HG02885 (cell line): Measurements from ENCODE around the gene FOSL2.

Experiments used
- ATAC-seq: cut with Tn5 transposase; IDR thresholded peaks from one replicate; pipeline ENCODE4 v1.9.1; 2021; ENCODE audit warnings: mild to moderate bottlenecking; ENCODE audit not compliant: unreplicated experiment, poor library complexity

The FOSL2 gene

GRCh38 chr2:28407976-28408690 is 15.5 kb downstream of the FOSL2 start:
- ATAC-seq, result no peak

GRCh38 chr2:28408764-28409599 is 16.3 kb downstream of the FOSL2 start:
- ATAC-seq, result no peak

DNA sequence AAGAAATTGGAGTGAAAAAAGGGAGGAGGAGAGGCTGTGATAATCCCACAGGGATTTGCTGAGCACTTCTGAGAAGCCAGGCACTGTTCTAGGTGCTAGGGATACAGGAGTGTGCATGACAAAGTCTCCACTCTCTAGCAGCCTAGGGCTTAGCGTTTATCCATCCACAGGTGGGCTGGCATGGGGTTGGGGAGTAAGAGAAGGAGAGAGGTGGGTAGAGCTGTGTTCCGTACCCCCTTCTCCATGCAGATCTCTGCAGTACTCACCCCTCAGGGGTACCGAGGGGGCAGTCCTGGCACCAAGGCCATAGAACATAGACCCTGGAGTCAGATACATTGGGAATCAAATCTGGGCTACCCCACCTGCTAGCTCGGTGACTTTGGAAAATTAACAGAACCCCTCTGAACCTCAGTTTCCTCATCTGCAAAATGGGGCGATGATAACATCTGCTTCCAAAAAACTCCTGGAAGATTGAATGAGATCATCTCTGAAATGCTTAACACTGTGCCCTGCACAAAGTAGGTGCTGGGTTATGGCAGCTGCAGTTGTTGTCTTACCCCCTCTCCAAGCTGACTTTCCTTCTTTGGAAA is 18.6 kb downstream of the FOSL2 start:
- no peak for ATAC-seq

- no peak for ATAC-seq
These were observed 19.4 kb downstream of the FOSL2 start for GRCh38 chr2:28411956-28412609.

- ATAC-seq, result no peak
These were observed 20.0 kb downstream of the FOSL2 start for GRCh38 chr2:28412625-28413151.

DNA sequence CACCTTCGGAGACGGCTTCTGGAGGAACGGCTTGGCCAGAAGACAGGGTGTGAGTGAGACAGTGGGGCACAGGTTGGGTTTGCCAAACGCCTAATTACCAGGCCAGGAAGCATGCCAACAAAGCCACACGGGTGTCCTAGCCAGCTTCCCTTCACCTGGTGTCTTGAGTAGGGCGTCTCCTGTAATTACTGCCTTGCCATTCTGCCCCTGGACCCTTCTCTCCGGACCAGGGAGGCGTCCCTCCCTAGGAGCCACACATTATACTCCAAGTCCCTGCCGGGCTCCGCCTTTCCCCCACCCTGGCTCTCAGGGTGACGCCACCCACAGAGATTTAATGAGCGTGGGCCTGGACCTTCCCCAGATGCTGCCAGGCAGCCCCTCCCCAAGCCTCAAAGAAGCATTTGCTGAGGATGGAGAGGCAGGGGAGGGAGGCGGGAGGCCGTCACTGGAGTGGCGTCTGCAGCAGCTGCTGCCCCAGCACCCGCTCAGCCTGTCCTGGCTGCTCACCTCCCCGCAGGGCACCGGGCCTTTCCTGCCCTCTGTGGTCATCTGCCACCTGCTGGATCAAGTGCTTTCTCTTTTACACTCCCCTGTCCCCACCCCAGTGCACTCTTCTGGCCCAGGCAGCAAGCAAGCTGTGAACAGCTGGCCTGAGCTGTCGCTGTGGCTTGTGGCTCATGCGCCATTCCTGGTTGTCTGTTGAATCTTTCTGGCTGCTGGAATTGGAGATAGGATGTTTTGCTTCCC is 20.7 kb downstream of the FOSL2 start:
- ATAC-seq, result no peak

DNA sequence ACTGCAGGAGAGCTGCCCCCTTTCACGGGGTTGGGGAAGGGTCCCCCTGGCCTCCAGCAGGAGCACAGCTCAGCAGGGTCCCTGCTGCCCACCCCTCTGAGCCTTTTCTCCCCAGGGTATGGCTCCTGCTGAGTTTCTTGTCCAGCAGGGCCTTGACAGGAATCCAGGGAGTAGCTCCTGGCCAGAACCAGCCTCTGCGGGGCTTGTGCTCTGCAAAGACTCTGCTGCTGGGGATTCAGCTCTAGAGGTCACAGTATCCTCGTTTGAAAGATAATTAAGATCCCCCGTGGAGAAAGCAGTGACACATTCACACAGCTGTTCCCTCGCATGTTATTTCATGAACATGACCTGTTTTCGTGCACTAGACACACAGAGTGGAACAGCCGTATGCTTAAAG is 21.2 kb downstream of the FOSL2 start:
- no peak for ATAC-seq

GRCh38 chr2:28414583-28414982 is 21.9 kb downstream of the FOSL2 start:
- ATAC-seq, result no peak

- no peak for ATAC-seq
These were observed 22.4 kb downstream of the FOSL2 start for GRCh38 chr2:28415010-28415409.

GRCh38 chr2:28415715-28416114 is 23.1 kb downstream of the FOSL2 start:
- ATAC-seq, result no peak

DNA sequence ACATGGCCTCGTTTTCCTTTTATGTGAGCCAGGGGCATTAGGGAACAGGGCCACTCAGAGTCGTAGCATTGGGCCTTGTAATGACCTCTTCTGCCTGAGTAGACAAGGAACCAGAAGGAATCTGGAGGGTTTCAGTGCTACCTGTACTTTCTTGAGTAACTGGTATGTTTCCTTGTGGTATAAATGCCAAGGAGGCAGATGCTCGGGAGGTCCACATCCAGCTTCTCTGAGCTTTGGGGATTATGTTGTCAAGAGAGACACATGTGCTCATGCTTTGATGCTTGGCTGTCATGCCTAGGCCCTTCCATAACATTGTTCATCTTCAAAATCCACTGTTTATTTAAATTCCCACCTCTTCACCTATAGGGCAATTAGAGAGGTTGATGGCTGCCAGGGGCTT is 26.3 kb downstream of the FOSL2 start:
- ATAC-seq, result no peak

DNA sequence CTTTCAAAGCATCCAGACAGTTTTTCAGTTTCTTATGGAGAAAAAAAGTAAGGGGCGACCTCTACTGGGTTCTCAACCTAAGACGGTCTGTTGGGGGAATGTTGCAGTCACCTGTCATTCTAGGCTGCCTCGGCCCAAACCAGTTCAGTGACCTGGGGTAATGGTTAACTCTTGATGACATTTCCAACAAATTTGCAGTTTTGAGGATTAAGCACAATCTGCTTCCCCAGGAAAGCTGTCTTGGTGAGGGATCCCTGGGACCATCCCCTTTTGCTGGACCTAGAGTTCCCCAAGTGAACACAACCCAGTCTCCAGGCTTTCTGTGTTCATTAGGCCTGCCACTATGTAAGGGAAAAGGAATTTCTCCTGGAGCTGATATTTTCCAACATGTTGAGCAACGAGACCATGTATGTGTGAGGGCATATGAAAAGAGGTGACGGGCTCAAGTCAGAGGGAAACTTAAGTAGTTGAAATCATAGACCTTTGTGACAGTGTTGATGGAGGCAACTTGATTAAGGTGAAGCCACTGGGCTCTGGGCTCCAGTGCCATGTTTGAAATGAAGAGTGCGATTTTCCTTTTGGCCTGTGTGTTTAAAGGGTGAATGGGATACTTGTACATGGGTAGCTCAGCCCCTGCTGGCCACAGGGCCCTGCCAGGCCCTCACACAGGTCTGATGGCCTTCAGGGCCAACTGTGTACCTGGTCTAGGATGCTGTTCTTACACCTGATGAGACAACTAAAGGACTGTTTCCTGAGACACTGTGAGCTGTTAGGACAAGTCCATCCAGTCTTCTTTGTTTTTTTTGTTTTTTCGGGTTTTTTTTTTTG is 27.0 kb downstream of the FOSL2 start:
- no peak for ATAC-seq

DNA sequence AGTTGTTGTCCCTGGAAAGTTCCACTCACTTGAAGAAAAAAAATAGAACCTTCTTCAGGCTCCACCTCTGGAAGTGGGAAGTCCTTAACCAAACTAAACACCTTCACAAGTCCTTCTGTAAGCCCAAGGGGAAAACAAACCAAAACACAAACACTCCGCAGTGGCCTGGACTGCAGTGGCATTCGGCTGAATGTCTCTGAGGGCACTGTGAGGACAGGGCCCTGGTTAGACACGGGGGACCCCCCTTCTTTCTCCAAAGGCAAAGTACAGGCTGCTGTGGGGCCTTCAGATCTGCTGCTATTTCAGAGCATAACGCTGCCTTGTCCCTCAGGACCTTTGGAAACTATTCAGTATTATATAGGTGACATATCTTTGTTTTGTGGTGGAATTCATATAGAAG is 28.1 kb downstream of the FOSL2 start:
- no peak for ATAC-seq

DNA sequence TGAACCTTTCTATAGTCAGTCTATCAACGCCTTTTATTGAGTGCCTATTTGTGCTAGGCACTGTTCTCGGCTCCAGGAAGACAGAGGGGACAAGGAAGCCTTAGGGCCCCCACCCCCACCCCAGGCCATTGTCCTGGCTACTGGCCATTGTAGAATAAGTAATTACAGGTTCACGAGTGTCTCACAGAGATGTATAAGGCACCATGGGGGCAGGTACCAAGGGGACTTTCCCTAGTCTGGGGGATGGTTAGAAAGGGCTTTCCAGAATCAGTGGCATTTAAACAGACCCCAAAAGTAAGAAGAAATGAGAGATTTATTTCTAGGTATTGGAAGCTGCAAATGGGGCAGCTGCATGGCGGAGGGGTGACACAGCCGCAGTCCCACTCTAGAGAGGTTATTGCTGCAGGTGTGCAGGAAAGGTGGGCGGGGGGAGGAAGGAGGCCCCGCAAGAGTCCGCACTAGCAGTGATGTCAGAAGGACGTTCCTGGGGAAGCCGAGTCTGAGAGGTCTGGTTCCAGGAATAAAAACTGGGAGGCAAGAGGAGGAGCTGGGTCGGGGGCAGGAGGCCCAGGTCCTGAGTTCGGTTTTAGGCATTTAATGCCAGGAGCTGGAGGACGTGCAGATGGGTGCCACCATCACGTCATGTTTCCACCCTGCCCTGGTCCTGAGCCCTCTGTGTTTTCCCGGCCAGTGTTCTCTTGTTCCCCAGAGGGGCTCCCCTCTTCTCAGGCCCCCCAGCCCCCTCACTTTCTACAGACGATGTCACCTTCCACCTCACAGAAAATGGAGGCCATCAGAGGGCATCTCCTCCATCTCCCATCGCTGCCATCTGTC is 30.5 kb downstream of the FOSL2 start:
- no peak for ATAC-seq

GRCh38 chr2:28423856-28424605 is 31.4 kb downstream of the FOSL2 start:
- ATAC-seq, result no peak

GRCh38 chr2:28424799-28425463 is 32.3 kb downstream of the FOSL2 start:
- no peak for ATAC-seq

- no peak for ATAC-seq
These were observed 32.8 kb downstream of the FOSL2 start for GRCh38 chr2:28425464-28425835.
